Stimulated activated CD8-positive, alpha-beta memory T cell treated with anti-CD3 and anti-CD28 coated beads, Interleukin-4, amount 100 ng/mL, for 24 hours (primary cell): ENCODE measurements around the gene ACOT9.
"Not testable (repeated sequence)": the region's sequence is repeated elsewhere in the genome, so short reads cannot be mapped to it uniquely, and the experiment has no call there.

ENCODE experiments used
- DNase-seq: peaks from one replicate; pipeline ENCODE4 v3.0.0-alpha.2; 2020; ENCODE audit warnings: low read depth

Gene ACOT9

DNA sequence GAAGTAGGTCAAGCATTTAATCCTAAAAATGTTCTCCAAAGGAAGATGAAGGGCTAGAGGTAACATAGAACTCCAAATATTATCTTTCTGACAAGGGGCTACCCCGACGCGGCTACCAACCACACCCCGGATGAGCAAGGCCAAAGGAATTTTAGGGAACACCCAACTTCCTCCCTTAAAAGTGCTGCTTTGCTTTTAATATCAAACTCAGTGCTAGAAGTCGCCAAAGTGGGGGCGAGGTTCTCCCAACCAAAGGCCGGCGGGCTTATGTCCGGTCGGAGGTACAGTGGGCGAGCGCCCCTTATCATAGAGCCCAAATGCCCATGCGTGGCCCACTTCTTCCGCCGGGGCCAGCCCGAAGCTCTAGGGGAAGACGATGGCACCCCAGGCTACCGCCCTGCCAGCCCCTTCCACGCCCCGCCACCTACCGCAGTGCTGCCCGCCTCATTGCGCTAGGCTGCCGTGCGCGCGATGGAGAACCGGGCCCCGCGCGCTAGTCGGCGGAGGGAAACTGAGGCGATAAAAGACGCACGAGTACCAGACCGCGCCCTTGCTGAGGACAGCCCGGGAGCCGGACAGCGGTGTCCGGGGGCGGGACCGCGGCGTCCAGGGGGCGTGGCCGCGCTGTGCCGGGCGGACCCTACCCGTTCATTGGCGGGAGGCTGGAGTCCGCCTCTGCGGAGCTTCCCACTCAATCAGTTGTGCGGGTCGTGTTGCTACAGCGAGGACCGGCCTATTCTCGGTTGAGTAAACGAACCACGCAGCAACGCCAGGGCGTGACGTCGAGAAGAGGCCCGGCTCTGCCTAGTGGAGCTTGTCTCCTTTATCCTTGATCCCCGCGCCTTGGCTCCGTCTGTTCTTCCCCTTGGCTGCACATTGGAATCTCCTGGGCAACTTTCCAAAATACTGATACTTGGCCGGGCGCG lies at the start of gene ACOT9:
TSS of gene ACOT9 (minus strand) at position 580 of the 926 bp plus-strand sequence. CDS start at position 448, 132 bp downstream.
- DNase-seq, result peak; percentile 54

DNA sequence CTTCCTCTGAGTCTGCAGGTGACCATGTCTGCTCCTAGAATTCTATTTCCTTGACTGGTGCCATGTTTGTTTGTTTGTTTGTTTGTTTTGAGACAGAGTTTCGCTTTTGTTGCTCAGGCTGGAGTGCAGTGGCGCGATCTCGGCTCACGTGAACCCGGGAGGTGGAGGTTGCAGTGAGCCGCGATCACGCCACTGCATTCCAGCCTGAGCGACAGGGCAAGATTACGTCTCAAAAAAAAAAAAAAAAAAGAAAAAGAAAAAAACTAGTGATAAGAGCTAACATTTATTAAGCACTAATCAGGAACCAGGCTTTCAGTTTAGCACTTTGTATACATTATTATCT lies 47.0 kb upstream of the ACOT9 start:
- no peak for DNase-seq

- no peak for DNase-seq
Observed at GRCh38 chrX:23789386-23790154, 46.5 kb upstream of the ACOT9 start.

GRCh38 chrX:23788946-23789345 lies 45.9 kb upstream of the ACOT9 start:
- no peak for DNase-seq

- no peak for DNase-seq
Observed at GRCh38 chrX:23788521-23788920, 45.4 kb upstream of the ACOT9 start.

DNA sequence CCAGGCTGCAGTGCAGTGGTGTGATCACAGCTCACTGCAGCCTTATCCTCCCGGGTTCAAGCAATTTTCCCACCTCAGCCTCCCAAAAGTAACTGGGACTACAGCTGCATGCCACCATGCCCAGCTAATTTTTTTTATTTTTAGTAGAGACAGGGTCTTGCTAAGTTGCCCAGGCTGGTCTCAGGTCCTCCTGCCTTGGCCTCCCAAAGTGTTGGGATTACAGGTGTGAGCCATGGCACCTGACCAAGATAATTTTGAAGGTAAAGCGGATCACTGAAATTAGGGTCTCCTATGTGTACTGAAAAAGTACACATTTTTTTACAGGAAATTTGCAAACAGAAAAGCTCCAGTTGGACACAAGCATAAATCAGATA lies 44.7 kb upstream of the ACOT9 start:
- DNase-seq, result no peak

DNA sequence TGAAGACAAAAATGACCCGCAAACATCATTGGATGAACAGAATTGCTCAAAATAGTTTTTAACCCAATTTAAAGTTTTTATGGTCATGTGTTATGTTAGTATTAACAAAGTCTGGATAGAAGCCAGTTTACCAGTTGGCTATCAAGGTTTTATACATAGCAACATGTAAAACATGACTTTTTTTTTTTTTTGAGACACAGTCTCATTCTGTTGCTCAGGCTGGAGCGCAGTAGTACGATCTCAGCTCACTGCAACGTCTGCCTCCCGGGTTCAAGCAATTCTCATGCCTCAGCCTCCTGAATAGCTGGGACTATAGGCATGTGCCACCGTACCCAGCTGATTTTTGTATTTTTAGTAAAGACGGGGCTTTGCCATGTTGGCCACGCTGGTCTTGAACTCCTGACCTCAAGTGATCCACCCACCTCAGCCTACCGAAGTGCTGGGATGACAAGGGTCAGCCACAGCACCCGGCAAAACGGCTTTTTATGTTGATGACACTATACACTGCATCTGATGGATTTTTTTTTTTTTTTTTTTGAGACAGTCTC lies 43.3 kb upstream of the ACOT9 start:
- DNase-seq, result no peak

DNA sequence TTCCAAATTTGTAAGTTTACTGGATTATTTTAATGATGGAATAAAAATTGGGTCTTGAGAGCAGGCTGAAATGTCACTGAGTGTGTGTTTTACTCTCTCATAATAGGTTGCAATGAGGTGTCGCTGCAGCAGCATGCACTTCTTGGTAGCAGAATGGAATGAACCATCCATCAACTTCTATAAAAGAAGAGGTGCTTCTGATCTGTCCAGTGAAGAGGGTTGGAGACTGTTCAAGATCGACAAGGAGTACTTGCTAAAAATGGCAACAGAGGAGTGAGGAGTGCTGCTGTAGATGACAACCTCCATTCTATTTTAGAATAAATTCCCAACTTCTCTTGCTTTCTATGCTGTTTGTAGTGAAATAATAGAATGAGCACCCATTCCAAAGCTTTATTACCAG lies 42.5 kb upstream of the ACOT9 start:
- DNase-seq, result no peak

- no peak for DNase-seq
Observed at GRCh38 chrX:23784470-23785331, 41.6 kb upstream of the ACOT9 start.

GRCh38 chrX:23783589-23784469 lies 40.8 kb upstream of the ACOT9 start:
- no peak for DNase-seq

DNA sequence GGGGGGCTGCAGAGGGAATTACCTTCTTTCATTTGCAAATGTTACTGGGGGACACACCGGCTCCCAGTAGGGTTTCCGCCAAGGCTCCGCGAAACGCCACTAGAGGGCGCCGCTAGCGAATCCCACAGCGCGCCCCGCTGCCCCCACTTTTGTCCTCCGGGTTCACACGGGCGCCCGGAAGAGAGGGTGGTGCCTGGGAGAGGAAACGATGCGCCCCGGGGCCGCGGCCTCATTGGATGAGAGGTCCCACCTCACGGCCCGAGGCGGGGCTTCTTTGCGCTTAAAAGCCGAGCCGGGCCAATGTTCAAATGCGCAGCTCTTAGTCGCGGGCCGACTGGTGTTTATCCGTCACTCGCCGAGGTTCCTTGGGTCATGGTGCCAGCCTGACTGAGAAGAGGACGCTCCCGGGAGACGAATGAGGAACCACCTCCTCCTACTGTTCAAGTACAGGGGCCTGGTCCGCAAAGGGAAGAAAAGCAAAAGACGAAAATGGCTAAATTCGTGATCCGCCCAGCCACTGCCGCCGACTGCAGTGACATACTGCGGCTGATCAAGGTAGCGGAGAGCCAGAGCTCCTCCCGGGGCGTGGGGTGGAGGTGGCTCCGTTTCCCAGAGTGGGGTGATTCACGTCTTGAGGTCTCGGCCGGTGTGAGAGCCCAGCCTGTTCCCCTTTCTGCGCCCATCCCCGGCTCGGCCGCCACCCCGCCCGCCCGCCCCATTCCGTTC lies 40.0 kb upstream of the ACOT9 start, which contains the start of gene SAT1:
TSS of gene SAT1 (plus strand) at position 311 of the 726 bp plus-strand sequence. CDS start at position 490, 179 bp downstream.
- peak; percentile 85 for DNase-seq

- DNase-seq, result no peak
Observed at GRCh38 chrX:23782455-23782854, 39.4 kb upstream of the ACOT9 start.

DNA sequence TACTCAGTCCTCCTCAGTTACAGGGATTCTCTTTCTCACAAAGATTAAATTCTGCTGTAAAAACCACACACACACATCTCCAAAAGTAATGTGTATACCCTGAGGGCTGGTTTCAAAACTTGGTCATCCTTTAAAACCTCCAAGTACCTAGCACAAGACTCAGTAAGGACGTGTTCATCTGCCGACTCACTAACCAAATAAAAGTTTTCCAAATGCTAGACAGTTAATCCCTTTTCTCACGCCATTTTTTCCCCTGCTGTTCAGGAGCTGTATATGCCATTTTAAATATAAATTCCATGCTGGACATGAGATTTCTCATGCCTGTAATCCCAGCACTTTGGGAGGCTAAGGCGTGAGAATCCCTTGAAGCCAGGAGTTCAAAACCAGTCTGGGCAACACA lies 35.9 kb upstream of the ACOT9 start:
- no peak for DNase-seq

DNA sequence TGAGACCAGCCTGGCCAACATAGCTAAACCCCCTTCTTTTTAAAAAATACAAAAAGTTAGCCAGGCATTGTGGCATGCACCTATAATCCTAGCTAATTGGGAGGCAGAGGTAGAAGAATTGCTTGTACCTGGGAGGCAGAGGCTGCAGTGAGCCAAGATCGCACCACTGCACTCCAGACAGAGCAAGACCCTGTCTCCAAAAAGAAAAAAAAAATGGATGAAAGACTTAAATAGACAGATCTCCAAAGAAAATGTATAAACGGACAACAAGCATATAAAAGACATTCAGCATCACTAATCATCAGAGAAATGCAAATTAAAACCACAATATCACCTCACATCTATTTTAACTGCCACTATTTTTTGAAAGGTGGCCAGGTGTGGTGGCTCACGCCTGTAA lies 33.3 kb upstream of the ACOT9 start:
- no peak for DNase-seq

DNA sequence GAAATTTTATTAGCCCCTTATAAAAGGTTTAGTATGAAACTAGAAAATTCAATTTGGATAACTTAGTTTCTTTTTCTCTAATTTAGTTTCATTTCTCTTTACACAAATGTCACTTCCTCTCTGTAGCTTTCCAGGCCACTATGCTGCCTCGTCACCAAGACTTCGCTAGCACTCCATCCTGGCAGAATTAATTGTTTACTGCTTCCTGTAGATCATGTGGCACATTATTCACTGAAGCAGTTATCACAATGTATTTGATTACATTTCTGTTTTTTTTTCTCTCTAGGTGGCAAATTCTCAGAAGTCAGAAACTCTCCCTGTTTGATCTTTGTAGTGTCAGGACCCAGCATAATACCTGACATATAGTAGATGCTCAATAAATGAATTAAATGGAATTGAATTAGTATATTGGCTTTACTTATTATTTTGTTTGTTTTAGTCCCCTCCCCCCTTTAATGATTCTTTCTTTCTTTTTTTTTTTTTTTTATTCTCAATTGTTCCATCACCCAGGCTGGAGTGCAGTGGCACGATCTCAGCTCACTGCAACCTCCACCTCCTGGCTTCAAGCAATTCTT lies 30.6 kb upstream of the ACOT9 start:
- DNase-seq, result no peak

DNA sequence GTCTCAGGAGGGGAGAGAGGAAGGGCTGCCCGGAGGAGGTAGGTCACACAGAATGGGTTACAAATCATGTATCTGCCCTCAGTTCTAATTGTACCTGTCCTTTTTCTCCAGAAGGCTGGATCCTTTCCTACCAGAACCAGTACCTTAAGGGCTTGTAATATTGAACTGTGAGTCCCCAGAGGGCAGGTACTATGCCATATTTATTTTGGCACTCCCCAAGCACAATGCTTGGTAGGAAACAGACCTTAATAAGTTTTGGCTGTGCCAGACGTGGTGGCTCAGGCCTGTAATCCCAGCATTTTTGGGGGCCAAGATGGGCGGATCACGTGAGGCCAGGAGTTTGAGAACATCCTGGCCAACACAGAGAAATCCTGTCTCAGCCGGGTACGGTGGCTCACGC lies 28.0 kb upstream of the ACOT9 start:
- not testable (repeated sequence) for DNase-seq

GRCh38 chrX:23770142-23770541 lies 27.1 kb upstream of the ACOT9 start:
- DNase-seq, result no peak

DNA sequence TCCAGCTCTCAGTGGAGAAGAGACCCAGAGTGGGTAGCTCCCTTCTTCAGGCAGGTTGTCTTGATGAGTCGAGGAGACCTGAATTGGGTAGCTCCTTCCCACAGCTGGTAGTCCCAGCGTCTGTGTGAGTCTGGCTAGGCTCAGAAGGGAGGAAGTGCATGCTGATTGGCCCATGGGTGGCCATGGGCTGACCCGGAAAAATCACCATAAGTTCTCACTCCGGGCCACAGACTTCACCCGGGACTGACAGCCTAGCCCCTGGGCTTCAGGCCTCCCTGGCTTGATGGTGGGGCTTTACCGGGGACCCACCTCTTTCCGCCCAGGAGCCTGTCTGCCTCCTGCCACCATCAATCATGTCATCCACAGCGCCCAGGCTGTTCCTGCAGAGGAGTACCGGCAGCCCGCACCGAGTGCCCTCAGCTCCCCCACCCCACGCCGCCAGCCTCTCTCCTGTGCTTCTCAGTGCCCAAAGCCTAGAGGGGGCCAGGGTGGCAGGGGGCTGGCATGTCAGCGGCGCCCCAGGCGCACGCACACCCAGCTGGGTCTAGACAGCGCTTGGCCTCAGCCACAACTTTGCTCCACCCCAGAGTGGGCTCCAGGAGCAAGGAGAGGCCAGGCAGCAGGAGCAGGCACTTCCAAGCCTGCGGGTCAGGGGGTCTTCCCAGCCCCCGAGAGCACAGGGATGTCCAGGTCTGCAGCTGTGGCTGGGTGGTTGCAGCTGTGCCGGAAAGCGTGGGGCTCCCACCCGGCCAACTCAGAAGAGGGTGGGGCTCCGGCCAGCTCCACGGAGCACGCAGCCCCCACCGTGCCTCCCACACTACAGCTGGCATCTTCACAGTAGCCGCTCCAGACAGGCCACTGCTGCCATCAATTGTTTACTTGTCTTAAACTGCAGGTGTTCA lies 23.8 kb upstream of the ACOT9 start:
- no peak for DNase-seq

DNA sequence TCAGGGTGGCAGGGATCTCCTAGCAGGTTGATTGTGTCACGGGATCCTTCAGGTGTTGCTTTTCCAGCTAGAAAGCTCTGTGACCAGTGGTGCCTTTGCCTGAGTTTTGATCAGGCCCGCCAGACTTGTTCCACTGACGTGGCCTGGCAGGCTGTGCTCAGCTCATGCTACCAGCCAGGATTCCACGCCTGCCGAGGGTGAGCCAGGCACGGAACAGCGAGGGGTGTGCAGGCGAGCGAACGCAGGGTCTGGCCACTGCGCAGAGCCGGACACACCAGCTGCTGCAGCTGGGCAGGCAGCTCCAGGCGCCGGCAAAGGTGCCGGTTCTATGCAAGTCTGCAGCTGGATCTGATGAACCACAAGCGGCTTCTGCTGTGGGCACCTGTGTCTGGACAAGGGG lies 22.8 kb upstream of the ACOT9 start:
- no peak for DNase-seq
